ENCODE data around the gene ZNF8.
"Not testable (repeated sequence)": the region's sequence is repeated elsewhere in the genome, so short reads cannot be mapped to it uniquely, and the experiment has no call there.

ZNF8 gene

DNA sequence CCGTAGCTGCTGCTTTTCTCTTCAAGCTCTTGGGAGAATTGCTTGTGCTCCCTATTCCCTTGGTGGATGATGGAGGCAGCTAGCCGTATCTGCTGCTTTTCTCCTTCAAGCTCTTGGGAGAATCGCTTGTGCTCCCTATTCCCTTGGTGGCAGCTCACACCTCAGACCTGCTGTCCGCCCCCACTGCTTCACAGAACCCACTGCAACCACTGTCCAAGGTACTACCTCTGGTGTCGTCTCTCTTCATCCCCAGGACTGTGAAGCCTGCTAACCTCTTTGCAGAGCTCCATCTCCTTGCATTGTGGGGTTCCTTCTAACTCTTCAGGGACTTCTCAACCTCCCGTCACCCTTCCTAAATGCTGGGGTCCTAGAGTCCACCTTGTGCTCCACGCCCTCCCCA, 21.9 kb downstream of the ZNF8 start:
- no peak for DNase-seq

DNA sequence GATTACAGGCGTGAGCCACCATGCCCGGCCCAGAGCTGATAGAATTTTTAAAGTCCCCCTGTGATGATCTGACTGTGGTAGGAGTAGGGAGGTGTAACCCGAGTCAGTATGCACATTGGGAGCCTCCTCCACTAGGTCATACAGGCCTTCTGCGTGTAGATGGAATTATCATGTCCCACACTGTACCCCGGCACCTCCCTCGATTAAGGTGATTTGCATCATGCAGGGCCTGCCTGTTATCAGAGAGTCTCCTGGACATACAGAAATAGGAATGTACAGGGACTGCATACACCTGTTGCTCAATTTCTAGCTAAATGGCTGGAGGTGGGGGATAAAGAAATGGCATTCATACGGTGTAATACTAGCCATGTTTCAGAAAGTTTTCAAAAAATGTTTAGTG, 25.5 kb downstream of the ZNF8 start:
- no peak for DNase-seq

DNA sequence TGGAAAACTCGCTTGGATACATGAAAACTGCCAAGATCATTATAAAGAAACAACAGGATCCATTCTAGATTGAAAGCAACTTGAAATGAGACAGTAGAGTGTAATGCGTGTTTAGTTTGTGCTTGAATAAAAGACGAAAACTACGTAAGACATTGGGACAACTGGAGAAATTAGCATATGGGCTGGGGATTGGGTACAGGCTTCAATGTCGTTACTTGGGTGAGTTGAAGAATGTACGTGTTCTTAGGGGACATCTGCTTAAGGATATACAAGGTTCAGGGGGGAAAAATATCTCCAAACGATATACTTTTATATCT, 26.0 kb downstream of the ZNF8 start:
- no peak for DNase-seq

DNA sequence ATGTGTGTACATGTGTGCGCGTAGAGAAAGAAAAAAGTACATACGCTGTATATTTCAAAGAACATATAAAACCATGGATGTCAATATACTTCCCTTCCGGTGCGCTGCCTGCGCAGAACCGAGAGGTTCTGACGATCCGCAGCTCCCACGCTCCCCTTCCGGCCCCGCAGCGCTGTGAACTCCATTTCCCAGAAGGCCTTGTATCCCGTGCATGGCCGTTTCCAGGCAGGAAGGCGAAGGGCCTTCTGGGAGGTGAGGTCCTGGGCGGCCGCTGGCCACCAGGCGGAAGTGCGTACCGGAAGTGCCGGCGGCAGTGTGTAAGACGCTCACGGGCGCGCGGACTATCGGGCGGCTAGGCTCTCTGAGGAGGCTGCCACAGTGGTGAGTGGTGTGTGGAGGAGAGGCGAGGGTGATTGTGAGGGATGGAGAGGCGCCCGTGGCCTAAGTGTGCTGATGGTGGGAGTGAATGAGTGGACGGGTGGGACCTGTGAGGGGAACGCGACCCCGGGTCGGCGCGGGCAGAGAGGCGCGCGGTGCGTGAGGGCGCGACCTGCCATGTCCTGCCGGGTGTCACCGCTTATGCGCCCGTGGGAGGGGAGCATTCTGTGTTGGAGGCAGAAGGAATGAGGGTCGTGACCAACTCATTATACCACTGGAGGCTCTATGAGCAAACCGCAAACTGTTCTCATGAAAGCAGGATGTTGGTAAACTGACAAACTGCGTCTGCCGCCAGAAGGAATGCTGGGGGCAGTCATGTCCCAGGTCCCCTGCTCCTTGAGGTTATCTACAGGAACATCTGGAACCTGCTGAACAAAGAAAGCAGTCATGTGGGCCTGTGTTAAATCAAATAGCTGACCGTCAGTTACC, 26.5 kb downstream of the ZNF8 start, which contains the start of gene ERVK3-1:
Gene ERVK3-1 (plus strand): TSS at position 313 of the 867 bp plus-strand sequence. CDS start 6,792 bp downstream, outside the sequence.
- peak; percentile 87 for DNase-seq

DNA sequence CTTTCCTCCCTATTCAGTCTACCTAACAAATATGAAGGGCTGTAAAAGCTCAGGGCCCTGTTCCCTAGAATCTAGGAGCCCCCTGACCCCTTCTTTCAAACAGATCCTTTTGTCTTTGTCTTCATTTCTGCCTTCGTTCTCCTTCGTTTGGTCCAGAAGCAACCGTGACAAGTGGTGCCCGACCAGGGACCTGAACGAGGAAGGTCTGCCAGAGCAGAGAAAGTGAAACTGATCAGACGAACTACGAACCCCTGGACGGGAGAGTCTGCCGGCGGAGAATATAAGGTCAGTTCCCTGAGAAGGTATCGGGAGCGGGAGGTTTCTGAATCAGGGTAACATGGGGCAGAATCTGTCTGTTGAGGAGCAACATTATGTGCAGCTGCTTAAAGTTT, 27.2 kb downstream of the ZNF8 start:
- DNase-seq, result no peak

DNA sequence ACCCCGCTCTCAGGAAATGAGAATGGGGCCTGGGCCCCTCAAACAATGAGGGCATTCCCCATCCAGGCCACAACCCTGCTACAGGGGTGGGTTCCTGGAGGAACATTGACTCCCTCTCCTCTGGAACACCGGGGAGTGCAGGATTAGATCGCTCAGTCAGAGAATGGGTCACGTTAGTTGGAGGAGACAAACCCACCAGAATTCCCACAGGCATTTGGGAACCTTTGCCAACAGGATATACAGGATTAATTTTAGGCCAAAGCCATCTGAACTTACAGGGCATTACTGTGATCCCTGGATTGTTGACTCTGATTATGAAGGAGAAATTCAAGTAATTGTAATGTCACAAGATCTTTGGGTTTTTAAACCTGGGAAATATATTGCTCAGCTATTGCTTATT, 29.0 kb downstream of the ZNF8 start:
- DNase-seq, result no peak

DNA sequence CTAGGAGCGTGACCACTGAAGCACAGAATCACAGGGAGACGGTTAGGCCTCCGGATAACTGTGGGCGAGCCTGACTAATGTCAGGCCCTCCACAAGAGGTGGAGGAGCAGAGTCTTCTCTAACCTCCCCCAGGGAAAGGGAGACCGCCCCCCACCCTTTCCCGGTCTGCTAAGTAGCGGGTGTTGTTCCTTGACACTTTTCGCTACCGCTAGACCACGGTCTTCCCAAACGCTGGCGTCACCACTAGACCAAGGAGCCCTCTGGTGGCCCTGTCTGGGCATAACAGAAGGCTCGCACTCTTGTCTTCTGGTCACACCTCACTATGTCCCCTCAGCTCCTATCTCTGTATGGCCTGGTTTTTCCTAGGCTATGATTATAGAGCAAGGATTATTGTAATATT, 31.9 kb downstream of the ZNF8 start:
- DNase-seq, result not testable (repeated sequence)

DNA sequence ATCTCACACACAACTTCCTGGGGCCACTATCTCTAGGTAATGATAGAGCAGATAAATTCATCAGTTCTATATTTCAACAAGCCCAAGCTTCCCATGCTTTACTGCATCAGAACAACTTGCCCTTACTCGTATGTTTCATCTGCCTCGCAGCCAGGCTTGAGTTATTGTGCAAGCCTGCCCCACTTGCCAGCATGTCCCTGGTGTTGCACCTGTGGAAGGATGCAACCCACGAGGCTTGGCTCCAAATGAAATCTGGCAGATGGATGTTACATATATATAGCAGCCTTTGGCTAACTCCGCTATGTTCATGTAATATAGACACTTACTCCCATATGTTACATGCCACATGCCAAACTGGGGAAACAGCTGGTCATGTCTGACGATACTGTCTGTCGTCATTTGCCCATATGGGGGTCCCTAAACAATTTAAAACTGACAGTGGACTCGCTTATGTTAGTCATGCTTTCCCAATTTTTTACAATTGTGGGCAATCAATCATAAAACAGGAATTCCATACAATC, 32.6 kb downstream of the ZNF8 start:
- no peak for DNase-seq

DNA sequence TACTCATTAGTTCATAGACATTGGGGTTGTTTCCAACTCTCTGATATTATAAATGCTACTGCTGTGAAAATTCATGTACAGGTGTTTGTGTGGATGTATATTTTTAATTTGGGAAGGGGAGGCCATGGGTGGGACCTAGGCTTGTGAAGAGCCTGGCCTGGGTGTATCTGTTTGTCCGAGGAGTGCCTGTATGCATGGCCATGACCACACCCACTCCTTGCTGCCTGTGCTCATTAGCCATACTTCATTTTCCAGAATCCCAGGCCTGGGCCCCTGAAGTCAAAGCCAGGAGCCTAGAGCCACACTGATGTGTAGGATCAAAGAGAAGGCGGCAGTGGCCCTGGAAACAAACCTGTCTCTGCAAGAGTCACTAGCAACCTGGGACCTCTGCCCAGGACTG, 36.8 kb downstream of the ZNF8 start:
- no peak for DNase-seq

DNA sequence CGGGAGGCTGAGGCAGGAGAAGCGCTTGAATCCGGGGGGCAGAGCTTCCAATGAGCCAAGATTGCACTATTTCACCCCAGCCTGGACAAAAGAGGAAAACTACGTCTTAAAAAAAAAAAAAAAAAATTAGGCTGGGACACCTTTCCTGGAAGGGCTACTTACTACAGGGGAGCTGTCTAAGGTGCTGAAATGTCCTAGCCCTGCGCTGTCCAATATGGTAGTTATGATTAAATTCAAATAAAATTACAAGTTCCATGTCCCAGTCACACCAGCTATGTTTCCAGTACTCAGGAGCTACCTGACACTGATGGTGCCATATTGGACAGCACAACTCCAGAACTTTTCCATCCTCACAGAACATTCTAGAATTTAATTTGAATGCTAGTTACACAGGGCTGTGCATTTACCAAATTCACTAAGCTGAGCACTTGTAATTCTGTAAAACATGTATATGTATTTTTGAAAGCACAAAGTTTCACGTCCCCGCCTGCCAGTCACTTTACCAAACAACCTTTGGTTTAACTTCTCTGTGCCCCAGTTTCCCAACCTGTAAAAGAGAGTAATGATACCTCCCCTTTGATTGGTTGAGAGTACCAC, 38.8 kb downstream of the ZNF8 start:
- no peak for DNase-seq

DNA sequence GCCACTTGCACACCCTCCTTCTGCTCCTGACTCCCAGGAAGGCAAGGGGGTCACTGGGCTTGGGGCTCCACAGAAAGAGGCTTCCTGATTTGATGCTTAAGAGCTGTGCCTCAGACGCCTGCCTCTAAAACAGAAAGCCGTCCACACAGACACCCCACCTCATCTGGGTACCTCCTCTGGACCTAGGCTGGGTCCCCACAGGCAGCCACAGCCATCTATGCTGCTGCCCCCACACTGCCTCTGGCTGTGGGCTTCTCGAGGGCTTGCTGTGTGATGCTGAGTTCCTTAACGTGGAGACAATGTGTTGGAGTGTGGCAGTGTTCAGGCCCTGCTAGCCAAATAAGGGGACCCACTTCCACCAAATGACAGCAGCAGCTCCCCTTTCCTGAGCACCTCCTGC, 39.5 kb downstream of the ZNF8 start:
- DNase-seq, result no peak

DNA sequence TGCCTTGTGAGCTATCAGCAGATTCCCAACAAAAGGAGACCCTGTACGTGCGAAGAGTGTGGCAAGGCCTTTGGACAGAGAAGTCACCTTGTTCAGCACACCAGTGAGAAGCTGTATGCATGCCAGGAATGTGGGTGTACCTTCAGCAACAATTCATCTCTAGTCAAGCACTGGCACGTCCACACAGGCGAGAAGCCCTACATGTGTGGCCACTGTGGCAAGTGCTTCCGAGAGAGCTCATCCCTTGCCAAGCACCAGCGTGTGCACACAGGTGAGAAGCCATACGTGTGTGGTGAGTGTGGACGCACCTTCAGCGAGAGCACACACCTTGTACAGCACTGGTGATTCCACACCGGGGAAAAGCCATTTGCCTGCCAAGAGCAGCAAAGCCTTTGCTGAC, 40.5 kb downstream of the ZNF8 start:
- DNase-seq, result no peak

DNA sequence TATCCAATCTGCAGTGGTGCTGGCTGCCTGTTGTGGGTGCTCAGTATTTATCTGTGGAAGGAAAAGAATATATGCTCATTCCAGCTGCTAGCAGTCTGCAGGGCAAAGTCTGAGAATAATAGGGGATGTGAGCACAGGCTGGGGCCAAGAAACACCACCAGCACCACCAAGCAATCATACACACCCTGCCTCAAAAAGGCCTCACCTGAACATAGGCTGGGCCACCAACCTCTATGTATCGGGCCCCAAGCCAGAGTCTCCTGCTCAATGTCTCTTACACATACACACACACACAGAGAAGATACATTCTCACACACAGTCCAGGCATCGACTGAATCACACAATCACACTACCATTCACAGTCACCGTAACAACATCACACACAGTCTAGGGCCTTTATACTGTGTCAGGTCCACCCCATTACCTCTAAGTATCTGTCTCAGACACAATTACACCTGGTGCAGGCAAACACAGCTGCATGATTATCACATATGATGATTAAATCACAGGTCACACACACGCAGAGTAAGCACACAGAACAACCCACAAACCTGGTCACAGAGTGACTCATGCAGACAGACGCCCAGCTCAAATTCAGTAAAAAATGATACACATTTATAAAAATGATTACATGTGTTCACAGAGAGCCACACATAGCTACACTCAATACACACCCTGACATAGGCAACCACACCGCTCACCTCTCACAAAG, 46.7 kb downstream of the ZNF8 start:
- no peak for DNase-seq

DNA sequence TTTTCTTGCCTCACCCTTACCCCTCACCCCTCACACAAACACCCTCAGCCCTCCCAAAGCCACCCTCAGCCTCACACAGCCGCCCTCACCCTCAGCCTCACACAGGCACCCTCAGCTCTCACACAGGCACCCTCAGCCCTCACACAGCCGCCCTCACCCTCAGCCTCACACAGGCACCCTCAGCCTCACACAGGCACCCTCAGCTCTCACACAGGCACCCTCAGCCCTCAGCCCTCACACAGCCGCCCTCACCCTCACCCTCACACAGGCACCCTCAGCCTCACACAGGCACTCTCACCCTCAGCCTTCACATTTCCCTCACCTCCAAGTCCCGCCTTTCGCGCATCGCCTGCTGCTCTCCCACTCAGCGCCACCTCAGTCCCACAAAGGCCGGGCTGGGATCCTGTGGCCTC, 47.8 kb downstream of the ZNF8 start:
- DNase-seq, result no peak

DNA sequence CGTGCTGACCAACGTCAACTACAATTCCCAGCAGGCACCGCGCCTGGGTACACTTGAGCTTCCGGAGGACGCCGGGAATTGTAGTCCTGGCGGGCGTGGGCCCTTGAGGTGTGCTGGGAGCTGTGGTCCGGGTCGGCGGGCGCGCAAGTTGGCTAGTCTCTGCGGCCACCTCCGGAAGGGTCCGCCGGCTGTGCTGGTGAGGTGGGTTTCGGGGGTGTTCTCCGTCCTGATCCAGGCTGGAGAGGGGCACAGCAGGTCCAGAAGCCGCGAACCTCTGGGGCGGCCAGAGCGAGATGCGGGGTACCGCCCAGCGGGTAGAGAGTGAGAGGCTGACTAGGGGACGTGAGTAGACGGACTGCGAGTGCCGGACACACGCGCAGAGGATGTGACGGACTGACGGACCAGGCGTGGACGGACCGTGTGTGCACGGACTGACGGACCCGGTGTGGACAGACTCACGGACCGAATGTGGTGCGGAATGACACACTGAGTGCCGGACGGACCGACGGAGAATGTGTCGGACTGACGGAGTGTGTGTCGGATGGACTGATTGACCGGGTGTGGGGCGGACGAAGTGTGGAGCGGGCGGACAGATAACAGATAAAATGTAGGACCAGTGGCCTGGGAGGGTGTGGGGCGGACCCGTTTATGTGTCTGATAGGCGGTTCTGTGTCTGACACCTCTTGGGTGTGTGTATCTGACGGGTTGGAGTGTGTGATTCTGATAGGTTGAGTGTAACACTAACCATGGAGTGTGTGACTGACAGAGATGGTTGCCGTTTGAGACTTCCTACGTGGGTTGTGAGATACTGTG, 48.4 kb downstream of the ZNF8 start, which contains the start of gene ZSCAN22:
Gene ZSCAN22 (plus strand): TSS at position 81 of the 813 bp plus-strand sequence. CDS start 7,809 bp downstream, outside the sequence.
- peak; percentile 85 for DNase-seq

DNA sequence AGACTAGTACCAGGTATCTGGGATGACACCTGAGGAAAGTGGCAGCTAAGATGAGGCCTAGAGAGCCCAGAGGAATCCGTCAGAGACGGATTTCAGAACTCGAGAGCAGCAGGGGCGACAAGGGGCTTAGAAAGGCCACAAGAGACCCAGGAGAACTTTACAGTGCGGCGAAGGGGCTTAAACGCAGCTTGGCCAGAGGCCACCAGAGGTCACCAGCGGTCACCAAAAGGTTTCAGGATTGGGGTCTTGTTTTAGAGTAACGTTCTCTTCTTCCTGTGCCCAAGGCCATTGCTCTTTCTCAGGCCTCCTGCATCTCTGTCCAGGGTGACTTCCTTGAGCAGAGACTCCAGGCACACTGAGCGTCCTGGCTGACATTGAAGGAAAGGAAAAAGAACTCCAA, 50.2 kb downstream of the ZNF8 start:
- no peak for DNase-seq

DNA sequence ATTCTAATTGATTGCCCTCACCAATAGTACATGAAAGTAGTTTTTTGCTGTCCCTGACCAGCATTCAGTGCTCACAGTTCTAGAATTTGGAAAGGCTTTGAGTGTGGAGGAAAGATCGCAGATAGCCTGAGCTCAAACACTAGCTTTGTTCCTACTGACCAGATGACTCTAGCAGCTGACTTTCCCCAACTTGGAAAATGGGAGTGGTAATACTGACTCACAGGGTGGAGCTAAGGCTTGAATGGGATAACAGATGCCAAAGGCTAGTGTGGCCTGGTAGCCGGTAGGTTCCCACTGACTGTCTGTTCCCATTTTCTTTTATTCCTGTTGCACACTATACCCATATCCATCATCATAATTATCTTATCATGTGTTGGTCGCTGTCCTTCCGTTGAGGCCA, 51.7 kb downstream of the ZNF8 start:
- DNase-seq, result no peak

DNA sequence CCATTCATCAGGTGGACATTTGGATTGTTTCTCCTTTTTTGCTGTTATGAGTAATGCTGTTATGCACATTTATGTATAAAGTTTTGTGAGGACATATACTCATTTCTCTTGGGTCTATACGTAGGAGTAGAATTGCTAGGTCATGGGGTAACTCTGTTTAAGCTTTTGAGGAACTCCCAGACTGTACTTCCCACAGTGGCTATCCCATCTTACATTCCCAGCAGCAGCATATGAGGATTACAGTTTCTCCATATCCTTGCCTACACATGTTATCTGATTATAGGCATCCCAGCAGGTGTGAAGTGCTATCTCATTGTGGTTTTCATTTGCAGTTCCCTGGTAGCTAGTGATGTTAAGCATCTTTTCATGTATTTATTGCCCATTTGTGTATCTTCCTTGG, 53.9 kb downstream of the ZNF8 start:
- no peak for DNase-seq

DNA sequence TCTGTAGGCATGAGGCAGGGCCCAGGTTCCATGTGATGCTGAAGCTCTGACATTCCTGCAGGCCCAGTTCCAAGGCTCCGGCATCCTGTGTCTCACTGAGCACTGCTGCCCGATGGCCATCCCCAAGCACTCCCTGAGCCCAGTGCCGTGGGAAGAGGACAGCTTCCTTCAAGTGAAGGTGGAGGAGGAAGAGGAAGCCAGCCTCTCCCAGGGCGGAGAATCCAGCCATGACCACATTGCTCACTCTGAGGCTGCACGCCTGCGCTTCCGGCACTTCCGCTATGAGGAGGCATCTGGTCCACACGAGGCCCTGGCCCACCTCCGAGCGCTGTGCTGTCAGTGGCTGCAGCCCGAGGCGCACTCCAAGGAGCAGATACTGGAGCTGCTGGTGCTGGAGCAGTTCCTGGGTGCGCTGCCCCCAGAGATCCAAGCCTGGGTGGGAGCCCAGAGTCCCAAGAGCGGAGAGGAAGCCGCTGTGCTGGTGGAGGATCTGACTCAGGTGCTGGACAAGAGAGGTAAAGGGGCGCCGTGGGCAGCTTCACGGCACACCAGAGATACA, 56.0 kb downstream of the ZNF8 start:
- no peak for DNase-seq

DNA sequence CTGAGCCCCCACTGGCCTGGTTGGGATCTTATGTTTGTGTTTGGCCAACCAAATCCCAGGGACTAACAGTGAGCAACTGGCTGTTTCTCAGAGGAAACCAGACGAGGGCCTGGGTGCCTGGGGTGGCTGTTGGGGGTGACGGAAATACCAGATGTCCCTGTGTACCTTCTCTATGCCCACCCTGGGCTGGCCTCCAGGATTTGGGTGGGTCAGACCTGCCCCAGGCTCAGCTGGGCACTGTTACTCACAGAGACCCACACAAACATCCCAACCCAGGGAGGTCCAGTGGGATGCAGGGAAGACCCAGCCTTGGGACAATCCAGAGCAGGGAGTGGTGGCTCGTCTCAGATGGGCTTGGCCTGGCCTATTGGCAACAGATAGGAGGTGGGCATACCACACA, 56.9 kb downstream of the ZNF8 start:
- DNase-seq, result no peak

DNA sequence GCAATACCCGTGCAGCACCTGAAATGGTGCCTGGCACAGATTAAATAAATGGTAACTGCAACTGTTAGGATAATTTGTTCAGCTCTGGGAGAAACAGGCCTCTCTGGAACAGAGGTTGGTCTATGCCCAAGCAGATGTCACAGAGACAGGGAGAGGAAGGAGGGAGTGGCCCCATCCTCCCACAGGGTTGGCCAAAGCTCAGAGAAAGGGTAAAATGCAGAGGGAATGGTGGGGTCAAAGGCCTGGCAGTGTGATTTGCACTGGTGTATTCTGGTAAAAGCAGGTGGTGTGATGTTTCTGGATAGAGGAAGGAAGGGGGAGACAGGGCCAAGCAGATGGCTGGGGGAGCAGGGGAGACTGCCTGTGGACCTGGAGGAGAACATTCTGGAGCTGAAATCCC, 57.5 kb downstream of the ZNF8 start:
- no peak for DNase-seq

DNA sequence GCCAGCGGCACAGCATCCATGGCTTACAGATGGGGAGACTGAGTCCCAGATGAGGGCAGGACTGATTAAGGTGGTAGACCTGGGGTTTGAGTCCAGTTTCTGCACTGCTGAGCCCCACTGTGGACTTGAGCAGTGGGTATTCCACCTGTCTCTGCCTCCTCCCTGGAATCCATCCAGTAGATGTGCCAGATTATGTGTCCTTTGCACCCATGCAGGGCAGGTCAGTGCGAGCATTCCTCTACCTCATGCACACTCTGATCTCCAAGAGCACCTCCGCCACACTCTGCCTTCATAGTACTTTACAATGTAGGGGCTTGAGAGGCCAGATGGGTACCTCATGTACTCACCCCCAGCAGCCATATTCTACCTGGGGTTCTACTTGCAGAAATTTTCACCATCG, 58.1 kb downstream of the ZNF8 start:
- no peak for DNase-seq

DNA sequence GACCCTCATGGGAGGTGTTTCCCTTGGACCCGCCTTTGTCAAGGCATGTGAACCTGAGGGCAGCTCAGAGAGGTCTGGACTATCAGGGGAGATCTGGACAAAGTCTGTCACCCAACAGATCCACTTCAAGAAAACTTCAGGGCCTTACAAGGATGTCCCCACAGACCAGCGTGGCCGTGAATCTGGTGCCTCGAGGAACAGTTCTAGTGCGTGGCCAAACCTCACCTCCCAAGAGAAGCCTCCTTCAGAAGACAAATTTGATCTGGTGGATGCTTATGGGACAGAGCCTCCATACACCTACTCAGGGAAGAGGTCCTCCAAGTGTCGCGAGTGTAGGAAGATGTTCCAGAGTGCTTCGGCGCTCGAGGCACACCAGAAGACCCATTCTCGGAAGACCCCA, 59.6 kb downstream of the ZNF8 start:
- DNase-seq, result no peak
